ENCODE measurements around the gene HRH1.
A peak's percentile ranks its signal among the peaks of the same experiment; 100 is the strongest.
"Not testable (repeated sequence)": the region's sequence is repeated elsewhere in the genome, so short reads cannot be mapped to it uniquely, and the experiment has no call there.

The HRH1 gene, protein sequence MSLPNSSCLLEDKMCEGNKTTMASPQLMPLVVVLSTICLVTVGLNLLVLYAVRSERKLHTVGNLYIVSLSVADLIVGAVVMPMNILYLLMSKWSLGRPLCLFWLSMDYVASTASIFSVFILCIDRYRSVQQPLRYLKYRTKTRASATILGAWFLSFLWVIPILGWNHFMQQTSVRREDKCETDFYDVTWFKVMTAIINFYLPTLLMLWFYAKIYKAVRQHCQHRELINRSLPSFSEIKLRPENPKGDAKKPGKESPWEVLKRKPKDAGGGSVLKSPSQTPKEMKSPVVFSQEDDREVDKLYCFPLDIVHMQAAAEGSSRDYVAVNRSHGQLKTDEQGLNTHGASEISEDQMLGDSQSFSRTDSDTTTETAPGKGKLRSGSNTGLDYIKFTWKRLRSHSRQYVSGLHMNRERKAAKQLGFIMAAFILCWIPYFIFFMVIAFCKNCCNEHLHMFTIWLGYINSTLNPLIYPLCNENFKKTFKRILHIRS

DNA sequence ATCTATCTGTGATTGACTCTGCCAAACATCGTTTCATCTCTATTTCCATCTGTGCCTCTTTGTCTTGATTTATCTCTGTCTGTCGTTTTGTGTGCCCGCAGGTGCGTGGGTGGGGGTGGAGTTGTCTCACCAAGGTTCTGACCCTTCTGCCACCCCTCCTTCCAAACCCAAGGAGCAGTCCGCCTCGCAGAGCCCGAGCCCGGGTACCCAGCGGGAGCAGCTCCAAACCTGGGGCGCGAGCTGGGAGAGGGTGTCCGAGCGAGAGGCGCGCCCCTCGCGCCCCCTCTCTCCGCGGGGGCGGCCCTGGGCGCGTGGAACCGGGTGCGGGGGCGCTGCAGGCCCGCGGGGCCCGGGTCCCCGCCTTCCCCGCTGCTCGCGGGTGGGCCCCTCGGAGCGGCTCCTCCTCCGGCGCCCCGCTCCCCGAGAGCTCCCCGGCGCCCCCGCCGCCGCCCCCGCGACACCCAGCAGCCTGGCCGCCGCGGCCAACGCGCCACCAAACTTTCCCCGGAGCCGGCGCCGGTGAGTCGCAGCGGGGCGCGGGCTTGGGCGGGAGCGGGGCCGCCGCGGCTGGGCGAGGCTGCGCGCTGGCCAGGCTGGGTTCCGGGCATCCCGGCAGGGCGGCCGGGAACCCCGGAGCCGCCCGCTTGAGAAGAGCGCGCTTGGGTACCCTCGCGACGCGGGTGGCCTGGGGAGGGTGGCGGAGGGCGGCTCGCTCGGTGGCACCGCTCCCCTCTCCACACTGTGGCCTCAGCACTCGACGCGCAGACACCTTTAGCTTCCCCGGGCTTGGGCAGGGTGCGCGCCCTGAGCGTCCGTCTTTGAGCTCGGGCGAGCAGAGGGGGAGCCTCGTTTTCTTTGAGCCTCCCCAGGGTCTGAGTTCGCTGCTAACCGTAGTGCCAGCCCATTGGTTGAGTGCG, at the start of gene HRH1:
HRH1 (plus strand) TSS at position 458 of the 917 bp plus-strand sequence. CDS start 104,545 bp downstream, outside the sequence.
- peak; percentile 33 for DNase-seq (ENCODE audit: low spot score)

DNA sequence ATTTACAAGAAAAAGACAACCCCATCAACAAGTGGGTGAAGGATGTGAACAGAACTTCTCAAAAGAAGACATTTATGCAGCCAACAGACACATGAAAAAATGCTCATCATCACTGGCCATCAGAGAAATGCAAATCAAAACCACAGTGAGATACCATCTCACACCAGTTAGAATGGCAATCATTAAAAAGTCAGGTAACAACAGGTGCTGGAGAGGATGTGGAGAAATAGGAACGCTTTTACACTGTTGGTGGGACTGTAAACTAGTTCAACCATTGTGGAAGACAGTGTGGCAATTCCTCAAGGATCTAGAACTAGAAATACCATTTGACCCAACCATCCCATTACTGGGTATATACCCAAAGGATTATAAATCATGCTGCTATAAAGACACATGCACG, 41.0 kb upstream of the HRH1 start:
- DNase-seq (ENCODE audit: low spot score) = not testable (repeated sequence)

DNA sequence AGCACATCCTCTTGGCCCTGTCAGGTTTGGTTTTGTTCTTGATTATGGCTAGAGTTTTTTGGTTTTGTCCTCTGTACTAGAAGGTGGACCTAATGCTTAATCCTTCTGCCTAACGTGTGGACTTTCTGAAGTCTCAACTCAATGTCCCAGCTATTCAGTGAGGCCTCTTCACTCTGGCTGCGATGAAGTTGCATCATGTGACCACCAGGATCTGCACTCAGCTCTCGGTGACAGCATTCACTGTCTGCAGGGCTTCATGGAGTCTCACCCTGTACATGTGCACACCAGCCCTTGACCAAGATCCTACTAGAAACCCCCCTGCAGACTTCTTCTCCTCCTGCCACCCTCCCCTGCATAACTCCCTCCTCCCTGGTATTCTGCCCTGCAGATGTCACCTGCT, 38.7 kb upstream of the HRH1 start:
- no peak for DNase-seq (ENCODE audit: low spot score)

DNA sequence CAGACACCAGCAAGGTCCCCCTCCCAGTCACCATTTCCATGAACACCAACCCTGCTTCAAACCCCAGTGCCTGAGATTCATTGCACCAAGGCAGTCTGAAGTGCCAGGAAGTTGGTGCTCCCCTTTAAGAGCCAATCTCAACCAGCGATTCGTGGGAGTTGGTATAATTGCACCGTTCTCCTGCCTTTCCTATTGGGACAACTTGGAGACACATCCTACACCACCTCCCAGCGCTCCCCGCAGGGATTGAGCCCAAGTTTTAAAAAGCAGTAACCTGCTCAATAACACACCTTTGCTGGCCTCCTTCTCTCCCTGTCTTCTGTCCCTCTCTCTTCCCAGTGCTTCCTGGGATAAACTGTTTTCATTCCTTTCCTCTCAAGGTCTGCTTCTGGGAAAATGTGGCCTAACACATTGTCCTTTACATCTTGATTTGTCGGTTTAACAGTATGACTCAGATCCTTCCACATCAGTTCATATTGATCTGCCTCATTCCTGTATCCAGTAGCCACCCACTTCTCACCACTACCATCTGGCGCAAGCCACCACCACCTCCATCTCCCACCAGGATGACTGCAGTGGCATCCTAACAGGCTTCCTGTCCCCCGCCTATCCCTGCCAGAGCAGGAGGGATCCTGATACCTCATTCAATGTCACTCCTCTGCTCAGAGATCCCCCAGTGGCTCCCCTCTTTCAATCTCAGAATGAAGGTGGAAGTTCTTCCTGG, 37.8 kb upstream of the HRH1 start:
- DNase-seq (ENCODE audit: low spot score) = no peak

DNA sequence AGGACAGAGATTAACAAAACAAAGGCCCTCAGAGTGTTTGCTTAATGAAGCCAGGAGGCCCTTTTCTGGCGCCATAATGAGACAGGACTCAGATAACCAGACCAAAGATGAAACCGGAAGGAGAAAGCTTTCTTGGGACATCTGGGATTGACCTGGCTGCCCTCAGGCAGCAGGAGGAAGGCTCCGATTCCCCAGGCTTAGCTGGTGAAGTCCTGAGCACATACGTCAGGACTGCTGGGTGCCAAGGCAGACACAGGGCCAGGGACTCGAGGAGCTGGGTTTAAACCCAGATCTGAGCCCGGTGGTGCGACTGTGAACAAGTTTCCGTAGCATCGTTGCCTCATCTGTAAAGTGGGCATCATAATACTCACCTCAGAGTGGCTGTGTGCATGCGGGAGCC, 36.7 kb upstream of the HRH1 start:
- DNase-seq (ENCODE audit: low spot score) = no peak

DNA sequence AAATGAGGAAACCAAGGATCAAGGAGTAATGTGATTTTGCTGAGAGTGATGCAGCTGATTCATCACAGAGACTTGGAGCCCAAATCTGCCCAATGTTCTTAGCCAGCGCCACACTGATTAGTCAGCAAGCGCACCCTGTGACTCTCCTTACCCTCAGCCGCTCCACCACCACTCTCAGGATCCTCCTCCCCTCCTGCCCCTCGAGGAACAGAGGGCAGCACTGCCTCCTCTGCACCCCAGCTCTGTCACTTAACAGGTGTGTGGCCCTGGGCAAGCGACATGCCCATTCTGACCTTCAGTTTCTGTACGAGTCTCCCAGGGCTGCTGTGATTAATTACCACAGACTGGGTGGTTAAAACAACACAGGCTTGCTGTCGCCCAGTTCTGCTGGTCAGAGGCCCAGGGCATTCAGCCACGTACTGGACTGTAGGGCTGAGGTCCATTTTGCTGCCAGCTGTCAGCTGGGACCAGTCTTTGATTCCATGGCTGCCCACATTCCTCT, 36.1 kb upstream of the HRH1 start:
- peak; percentile 58 for DNase-seq (ENCODE audit: low spot score)

DNA sequence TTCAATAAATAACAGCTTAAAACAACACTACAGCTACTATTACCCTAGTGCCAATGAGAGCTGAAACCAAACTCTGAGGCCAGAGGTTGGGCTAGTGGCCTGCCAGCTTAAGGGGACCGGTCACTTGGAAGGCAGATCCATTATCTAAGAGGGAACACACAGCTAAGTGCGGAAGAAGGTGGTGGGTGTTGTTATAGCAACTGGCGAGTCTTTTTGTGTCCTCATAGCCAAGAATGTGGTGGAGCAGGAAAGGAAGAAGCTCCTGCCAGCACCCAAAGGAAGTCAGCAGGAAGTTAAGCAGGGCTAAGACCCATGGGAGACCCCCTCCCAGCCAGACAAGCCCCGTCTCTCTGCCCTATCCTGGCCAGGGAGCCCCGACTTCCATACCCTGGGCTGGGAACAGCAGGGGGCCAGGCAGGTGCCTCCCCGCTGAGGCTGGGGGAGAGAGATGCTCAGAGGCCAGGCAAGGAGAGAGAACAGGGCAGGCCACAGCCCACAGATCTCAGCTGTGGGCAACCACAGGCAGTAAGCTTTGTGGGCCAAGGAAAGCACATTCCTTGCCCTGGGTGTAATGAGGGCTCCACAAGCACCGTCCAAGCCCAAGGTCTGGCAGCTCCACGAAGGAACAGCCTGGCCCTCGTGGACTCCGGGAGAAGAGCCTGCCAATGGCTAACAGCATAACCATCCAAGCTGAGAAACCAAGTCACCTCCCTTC, 34.0 kb upstream of the HRH1 start:
- no peak for DNase-seq (ENCODE audit: low spot score)

DNA sequence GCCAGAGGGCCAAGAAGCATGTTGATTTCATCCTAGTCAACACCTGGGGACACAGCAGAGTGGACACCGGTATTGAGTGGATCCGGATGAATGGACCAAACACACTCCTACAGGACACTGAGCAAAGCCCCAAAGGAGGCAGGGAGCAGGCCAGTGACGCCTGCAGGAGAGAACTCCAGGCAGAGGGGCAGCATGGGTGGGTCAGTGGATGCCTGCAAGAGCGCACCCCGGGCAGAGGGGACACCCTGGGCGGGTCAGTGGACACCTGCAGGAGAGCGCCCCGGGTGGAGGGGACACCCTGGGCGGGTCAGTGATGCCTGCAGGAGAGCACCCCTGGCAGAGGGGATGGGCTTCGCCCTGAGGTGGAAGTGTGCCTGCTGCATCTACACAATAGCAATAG, 27.6 kb upstream of the HRH1 start:
- DNase-seq (ENCODE audit: low spot score) = no peak

DNA sequence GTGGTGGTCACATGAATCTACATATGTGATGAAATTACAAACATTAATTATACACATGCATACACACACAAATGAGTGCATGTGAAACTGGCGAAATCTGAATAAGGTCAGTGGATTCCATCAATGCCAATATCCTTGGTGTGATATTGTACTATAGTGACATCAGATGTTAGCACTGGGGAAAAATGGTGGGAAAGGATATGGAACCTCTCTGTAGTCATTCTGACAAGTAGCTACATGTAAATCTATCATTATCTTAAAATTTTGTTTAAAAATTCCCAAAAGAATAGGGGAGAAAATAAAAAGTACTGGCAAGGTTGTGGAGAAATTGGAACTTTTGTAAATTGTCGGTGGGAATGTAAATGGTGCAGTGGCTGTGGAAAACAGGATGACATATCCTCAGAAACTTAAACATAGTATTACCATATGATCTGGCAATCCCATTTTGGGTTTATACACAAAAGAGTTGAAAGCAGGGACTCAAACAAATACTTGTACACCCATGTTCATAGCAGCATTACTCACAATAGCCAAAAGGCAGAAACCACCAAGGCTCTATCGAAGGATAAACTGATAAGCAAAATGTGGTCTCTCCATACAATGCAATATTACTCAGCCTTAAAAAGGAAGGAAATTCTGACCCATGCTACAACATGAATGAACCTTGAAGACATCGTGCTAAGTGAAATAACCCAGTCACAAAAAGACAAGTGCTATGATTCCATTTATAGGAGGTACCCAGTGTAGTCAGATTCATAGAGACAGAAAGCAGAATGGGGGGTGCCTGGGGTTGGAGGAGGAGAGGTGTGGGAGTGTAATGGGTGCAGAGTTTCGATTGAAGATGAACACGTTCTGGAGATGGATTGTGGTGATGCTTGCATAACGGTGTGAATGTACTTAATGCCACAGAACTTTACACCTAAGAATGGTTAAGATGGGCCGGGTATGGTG, 25.3 kb upstream of the HRH1 start:
- DNase-seq (ENCODE audit: low spot score) = no peak

DNA sequence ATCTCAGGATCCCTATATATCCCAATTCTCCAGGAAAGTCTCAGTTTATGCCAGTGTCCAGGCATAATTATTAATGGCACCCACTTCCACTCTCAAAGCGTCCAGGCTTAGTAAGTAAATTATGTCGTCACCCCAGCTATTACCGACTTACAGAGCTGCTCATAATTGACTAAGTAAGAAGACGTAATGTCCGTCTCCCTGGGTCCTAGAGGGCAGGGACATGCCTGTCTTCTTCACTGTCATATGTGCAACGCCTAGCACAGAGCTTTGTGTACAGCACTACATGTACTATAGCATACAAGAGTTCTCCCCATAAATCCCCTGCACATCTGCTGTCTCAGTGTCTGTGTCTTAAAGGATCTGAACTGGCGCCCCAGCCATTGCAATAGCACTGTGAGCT, 23.9 kb upstream of the HRH1 start:
- DNase-seq (ENCODE audit: low spot score) = no peak

DNA sequence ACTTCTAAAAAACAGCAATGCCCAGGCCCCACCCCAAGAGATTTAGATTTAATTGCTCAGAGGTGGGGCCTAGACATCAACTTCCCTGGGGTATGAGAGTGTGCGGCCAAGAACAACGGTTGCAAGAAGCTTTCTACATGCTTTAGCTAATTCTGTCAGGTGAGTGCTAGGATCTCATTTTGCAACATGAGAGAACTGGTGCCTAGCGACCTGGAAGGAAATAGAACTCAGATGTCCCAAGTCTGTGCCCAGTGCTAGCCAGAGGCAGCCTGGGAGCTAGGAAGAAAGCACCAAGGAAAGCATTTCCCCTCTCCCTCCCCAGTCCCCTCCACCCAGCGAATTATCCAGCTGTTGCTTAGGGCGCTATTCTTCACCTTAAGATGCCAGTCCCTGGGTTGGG, 22.9 kb upstream of the HRH1 start:
- peak; percentile 66 for DNase-seq (ENCODE audit: low spot score)

DNA sequence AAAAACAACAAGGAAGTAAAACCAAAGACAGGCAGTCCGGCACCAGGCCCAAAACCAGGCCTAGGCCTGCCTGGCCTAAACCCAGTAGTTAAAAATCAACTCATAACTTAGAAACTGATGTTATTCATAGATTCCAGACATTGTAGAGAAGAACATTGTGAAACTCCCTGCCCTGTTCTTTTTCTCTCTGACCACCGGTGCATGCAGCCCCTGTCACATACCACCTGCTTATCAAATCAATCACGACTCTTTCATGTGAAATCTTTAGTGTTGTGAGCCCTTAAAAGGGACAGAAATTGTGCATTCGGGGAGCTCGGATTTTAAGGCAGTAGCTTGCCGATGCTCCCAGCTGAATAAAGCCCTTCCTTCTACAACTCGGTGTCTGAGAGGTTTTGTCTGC, 22.4 kb upstream of the HRH1 start:
- DNase-seq (ENCODE audit: low spot score) = peak; percentile 80

DNA sequence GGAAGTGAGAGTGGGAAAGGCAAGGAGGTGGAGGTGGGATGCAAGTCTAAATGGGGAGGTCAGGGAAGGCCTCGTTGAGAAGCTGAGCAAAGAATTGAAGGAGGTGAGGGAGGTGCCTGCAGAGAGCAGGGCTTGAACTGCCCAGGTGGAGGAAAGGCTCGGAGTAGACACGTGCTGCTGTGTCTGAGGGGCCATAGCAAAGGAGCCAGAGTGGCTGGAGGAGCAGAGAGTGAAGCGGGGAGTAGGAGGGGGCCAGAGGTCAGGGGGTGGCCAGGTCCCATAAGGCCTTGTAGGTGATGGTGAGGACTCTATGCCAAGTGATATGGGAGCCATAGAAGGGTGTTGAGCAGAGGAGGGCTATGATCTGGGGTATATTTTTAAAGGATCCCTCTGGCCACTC, 21.4 kb upstream of the HRH1 start:
- DNase-seq (ENCODE audit: low spot score) = no peak

DNA sequence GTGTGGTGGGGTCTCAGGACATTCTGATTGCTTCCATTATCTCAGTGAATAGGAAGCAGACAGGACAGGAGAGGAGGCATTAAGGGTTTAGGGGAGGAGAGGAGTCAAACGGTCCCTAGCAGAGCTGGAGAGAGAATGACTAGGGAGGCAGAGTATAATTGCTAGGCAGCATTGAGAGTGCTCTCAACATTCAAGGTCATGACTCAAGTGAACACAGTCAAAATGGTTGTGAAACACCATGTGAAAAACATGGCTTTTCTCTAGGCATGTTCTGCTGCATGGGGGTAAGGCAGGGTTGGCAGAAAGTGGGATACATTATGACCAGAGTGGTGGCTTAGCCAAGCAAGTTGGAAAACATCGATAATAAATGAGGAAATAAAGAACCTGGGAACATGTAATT, 19.5 kb upstream of the HRH1 start:
- no peak for DNase-seq (ENCODE audit: low spot score)

DNA sequence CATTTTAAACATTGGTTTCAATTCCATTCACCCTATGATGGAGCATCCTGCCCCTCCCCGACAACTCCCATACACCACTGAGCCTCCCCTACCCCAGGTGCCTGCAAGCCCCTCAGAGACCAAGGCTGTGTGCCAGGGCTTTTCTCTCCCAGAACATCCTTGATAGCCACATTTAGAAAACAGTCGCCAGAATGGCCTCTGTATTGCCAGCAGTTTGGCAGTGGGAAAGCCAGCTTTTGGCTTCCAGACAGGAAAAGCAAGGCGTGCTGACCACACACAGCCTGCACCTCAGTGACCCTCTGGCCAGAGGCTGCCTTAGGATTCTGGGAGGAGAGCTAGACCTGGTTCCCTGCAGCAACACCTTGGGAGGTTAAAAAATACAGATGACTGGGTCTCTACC, 18.2 kb upstream of the HRH1 start:
- DNase-seq (ENCODE audit: low spot score) = peak; percentile 24

DNA sequence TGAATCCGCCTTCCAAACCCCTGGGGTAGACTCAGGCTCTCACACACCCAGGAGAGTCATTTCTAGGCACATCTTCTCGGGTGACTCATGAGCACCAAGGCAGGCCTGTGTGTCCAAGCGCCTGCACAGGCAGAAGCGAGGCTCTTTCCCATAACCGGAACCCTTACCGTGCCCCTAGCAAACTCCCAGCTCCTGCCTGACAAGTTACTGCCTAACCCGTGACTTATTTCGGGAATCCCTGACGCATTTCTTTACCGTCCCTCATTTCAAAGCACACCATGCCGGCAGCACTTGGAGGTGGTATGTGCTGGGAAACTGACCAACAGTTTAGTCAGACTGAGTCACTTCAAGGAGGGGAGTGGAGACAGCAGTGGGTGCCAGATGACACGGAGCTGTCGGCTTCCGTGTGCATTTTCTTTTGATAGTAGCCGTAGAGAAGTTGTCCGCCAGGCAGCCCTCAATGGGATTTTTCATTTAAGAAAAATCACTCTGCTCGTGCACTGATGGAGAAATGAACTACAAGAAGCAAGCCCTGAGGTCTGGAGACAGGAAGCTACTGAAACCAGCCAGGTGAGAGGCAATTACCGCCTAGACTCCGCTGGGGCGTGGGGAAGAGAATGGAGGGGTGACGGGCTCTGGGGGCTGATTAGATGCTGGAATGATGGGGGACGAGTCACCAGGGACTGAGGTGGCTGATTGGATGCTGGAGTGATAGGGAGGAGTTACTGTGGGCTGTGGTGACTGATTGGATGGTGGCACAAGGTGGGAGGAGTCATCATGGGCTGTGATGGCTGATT, 17.3 kb upstream of the HRH1 start:
- DNase-seq (ENCODE audit: low spot score) = peak; percentile 100

DNA sequence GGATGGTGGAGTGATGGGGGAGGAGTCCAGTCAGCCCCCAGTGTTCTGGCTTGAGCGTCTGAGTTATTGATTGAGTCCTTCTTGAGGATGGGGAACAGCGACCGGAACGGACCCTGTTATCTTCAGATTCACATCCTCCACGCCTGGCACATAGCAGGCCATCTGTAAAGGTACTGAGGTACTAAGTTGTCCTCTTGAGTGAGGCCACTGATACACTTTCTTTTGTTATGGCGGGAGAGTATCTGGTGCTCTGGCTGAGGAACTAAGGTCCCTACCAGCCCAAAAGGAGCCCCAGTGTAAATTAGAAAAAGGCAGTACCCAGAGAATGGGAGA, 16.7 kb upstream of the HRH1 start:
- no peak for DNase-seq (ENCODE audit: low spot score)

DNA sequence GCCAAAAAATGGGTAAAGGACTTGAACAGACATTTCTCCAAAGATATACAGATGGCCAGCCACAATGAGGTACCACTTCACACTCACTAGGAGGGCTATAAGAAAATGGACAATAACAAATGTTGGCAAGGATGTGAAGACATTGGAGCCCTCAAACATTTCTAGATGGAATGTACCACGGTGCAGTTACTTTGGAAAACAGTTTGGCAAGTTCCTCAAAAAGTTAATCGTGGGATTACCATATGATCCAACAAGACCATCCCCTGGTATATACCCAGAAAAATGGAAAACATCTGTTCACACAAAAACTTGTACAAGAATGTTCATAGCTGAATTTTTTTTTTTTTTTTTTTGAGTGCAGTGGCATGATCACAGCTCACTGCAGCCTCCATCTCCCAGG, 15.9 kb upstream of the HRH1 start:
- DNase-seq (ENCODE audit: low spot score) = no peak

DNA sequence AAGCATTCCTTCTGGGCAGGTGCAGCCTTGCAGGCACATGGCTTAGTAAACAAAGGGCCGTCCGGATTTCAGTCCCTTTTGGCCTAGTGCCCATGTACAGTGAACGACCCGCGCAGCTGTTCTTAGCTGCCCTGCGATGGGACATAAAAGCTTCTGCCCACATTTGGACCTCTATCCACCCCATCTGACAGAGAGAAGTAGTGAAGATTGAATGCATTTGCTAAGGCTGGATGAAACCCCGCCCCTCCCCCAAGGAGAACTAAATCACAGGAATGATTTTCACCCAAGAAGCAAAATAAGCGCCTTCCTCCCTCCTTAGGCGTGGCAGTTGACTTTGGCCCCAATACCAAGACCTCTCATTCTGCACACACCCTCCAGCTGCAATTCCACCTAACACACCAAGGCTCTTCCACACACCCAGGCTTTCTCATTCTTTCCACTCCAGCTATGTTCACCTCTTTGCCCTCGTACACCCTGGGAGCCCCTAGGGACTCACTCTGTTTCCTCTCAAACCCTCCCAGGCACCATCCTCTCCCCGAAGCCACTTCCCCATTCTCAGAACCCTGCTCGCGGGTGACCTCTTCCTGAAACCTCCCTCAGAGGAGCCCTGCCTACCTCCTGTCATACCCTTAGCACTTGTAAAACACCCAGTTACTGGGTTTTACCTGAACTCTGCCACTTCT, 14.1 kb upstream of the HRH1 start:
- peak; percentile 38 for DNase-seq (ENCODE audit: low spot score)

Measured in kidney tubule cell (primary cell).